Right atrium auricular region (tissue), 2 donors: ENCODE measurements around the gene RAD51B. TPM values are rescaled to one million over a fixed set of nuclear protein-coding genes. Genes with fewer than 3 reads are reported as not detected.

Source experiments
- DNase-seq: peaks from one replicate; pipeline ENCODE4 v3.0.0-alpha.2; 2019; ENCODE audit warnings: low spot score
- H3K27ac ChIP-seq, 2 donors: fragments of 200-600 bp; sonication (generic); 1 replicate in 1 of 2; 2 replicates in 1 of 2; pipeline ENCODE4 v1.5.1; 2016 to 2019
- H3K27me3 ChIP-seq, 2 donors: fragments of 200-600 bp; sonication (generic); one replicate each; pipeline versions ENCODE4 v1.5.1 to v1.6.0; 2017 to 2019
- H3K36me3 ChIP-seq: fragments of 200-600 bp; sonication (generic); one replicate; pipeline ENCODE4 v1.5.1; 2016
- H3K4me1 ChIP-seq, 2 donors: fragments of 200-600 bp; sonication (generic); one replicate each; pipeline versions ENCODE4 v1.5.1 to v1.6.0; 2017 to 2019
- H3K4me3 ChIP-seq, 2 donors: fragments of 200-600 bp; sonication (generic); 1 replicate in 1 of 2; 2 replicates in 1 of 2; pipeline ENCODE4 v1.5.1; 2017 to 2019; ENCODE audit warnings: mild to moderate bottlenecking in 1 of 2, moderate library complexity in 1 of 2
- H3K9me3 ChIP-seq, 2 donors: fragments of 200-600 bp; sonication (generic); one replicate each; pipeline ENCODE4 v1.5.1; 2019
- total RNA-seq, 2 donors: library from RNA; depleted of rRNA; stranded (reverse); fragments of >200 nt; gene quantifications; one replicate each; pipeline ENCODE4 v1.1.0, GENCODE V29; 2016
- TF ChIP-seq, protein P1 (sequence below), 2 donors: fragments of 200-600 bp; sonication (generic); IDR thresholded peaks; one replicate each; pipeline ENCODE4 v1.5.1; 2019; ENCODE audit warnings: antibody characterized with exemption in 2 of 2

Gene RAD51B
- total RNA-seq, 2 donors from 2014 or later, result 1.2 to 1.5 TPM

DNA sequence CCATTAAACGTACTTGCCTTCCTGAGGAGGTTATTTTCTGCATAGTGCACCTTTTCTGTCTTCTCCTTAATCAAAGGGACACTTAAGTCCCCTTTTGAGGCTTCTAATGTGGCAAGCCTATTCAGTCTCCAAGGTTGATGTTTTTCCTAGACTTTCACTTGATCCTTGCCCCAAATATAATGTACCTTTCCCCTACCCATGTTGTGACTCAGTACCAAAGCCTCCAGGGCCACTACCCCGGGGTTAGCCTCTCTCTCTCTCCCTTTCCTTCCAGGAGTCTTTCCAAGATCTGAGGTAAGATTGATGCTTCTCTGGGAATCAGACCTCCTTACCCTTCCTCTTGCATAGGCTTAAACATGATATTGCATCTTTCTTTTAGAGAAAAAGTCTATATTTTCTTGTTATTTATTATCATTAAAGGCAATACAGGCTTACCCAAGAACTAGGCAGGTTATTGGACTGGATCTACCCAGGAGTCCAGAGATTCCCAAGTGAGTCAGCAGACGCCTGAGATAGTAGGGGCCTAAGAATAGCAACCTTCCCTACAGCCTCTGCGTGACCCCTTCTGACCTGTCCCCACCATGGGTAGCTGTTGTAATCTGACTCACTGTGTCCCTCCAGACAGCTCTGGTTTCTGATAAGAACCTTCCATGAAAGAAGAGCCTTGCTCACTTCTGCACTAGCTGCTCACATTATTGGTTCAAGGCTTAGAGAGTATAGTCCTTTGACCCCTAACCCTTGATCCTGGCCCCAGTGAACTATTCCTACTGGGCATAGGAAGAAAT, 800.4 kb downstream of the RAD51B start:
- Histone ChIP-seq H3K27me3 (no peaks in the 10 kb centered on the region), H3K9me3 (peaks cover 8 to 39% of the 10 kb centered on the region in 2 donors), H3K36me3 (no peaks in the 10 kb centered on the region), H3K4me1 (peaks cover 0 to 37% of the 10 kb centered on the region in 2 donors), H3K27ac (peak overlapping the region; percentile 80 to 91), H3K4me3 (no peak overlapping the region)
- TF ChIP-seq, protein P1, sequence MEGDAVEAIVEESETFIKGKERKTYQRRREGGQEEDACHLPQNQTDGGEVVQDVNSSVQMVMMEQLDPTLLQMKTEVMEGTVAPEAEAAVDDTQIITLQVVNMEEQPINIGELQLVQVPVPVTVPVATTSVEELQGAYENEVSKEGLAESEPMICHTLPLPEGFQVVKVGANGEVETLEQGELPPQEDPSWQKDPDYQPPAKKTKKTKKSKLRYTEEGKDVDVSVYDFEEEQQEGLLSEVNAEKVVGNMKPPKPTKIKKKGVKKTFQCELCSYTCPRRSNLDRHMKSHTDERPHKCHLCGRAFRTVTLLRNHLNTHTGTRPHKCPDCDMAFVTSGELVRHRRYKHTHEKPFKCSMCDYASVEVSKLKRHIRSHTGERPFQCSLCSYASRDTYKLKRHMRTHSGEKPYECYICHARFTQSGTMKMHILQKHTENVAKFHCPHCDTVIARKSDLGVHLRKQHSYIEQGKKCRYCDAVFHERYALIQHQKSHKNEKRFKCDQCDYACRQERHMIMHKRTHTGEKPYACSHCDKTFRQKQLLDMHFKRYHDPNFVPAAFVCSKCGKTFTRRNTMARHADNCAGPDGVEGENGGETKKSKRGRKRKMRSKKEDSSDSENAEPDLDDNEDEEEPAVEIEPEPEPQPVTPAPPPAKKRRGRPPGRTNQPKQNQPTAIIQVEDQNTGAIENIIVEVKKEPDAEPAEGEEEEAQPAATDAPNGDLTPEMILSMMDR (IDR thresholded peaks at IDR 0.05), result no peak
- DNase-seq, result peak; percentile 84

DNA sequence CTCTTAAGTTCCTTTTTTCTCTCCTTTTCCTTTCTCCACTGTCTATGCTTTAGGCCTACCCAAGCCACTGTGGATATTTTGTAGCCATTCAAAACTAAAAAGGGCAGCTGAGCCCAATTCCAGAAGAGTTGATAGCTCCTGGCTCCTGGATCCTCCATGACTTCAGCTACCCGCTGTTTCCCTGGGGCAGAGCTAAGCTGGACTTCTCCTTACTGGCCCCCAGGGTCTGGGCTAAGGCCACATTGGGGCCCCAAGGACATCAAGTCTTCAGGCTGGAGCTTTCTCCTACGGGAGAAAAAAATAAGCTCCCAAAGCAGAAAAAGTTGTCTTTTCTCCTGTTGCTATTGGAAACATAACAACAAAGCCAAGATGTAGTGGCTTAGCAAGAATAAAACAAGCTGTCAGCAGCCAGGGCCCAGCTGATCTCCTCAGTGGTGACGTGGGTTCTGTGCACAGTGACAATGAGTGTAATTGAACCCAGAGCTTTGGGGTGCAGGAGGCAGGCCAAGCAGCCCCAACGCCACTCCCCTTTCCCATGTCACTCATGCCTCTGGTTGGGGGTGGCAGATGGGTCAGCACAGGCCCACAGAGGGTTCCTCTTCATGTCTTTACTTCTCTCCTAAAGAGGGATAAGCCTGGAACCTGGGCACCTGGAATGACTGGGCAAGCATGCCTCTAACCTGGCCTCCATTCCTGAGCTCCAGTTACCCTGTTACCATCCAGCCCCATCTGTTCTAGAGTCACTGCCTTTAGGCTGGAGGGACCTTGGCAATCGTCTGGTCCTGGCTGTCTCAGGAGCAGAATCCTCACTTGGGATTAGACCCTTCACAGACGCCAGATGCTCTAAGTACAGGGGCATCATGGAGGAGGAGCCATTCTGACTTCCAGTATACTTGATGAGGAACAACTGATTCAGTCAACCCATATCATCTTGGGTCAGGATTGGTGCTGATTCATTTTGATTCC, 802.1 kb downstream of the RAD51B start:
- H3K27ac ChIP-seq, result peak overlapping the region; percentile 80 to 91
- peak; percentile 90 for DNase-seq
- TF ChIP-seq, protein P1 (IDR thresholded peaks at IDR 0.05), result no peak
- peaks cover 0 to 46% of the 10 kb centered on the region in 2 donors for H3K4me1 ChIP-seq
- H3K4me3 ChIP-seq, result no peak overlapping the region
- H3K9me3 ChIP-seq, result peaks cover 4 to 22% of the 10 kb centered on the region in 2 donors
- no peaks in the 10 kb centered on the region for H3K36me3 ChIP-seq
- no peaks in the 10 kb centered on the region for H3K27me3 ChIP-seq

DNA sequence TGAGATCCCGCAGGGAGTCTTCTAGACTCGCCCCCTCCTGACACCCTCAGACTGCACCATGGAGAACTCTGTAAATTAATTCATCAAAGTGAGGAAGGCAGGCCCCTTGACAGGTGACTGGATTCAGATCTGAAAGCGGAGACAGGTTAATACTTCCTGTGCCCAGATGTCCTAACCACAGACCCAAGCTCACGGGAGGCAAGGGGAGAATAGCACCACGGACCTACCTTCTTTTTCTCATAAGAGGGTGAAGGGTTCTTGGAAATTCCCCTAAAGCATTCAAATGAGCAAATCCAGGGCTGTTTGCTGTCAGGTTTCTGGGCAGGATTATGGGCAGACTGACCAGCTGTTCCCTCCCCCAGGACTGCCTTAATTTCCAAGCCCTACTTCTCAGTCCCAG, 803.3 kb downstream of the RAD51B start:
- peak; percentile 43 for DNase-seq
- TF ChIP-seq, protein P1 (IDR thresholded peaks at IDR 0.05), result no peak
- Histone ChIP-seq H3K4me3 (no peak overlapping the region), H3K9me3 (peaks cover 0 to 10% of the 10 kb centered on the region in 2 donors), H3K36me3 (no peaks in the 10 kb centered on the region), H3K4me1 (peaks cover 0 to 56% of the 10 kb centered on the region in 2 donors), H3K27me3 (no peaks in the 10 kb centered on the region), H3K27ac (peak overlapping the region in 1 of 2 donors; percentile 1)

DNA sequence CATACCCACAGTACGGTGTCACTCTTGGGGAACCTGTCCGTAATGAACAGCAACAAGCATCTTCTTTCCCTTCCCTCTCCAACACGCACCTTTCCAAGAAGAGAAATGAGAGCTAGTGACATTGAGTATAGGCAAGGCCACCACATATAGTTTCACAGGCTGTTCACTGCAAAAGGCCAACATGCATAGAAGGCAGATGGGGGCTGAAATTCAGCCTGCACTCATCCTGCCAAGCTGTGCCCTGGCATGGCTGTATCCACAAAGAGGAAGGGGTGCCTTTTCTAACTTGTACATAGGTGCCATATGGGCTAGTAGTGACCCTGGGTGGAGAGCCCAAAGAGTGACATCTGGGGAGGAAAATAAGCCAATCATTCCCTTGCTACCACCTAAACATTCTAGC, 803.7 kb downstream of the RAD51B start:
- TF ChIP-seq, protein P1 (IDR thresholded peaks at IDR 0.05), result no peak
- DNase-seq, result no peak
- Histone ChIP-seq H3K27me3 (no peaks in the 10 kb centered on the region), H3K27ac (peak overlapping the region in 1 of 2 donors; percentile 1), H3K9me3 (peaks cover 0 to 7% of the 10 kb centered on the region in 2 donors), H3K4me3 (no peak overlapping the region), H3K36me3 (no peaks in the 10 kb centered on the region), H3K4me1 (peaks cover 0 to 61% of the 10 kb centered on the region in 2 donors)

DNA sequence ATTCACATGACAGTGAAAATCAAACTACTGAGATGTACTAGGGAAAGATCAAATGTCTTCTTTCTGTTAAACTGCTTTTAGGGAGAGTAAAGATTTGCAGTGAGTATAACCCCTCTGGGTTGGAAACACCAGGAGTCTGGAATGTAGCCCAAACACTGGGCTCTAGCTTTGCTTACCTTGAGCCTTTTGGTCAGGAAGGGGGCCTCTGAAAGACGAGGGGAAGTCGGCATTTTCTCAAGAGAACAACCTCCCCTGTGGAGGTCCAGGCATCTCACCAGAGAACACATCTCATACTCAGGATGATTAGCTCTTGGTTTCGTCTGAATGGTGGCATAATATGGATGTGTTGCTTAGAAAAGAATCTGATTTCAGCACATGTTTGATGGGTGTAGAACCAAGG, 804.2 kb downstream of the RAD51B start:
- Histone ChIP-seq H3K36me3 (no peaks in the 10 kb centered on the region), H3K4me3 (no peak overlapping the region), H3K27ac (no peak overlapping the region), H3K4me1 (peaks cover 0 to 61% of the 10 kb centered on the region in 2 donors), H3K9me3 (peaks cover 0 to 2% of the 10 kb centered on the region in 2 donors), H3K27me3 (no peaks in the 10 kb centered on the region)
- TF ChIP-seq, protein P1 (IDR thresholded peaks at IDR 0.05), result no peak
- DNase-seq, result no peak
